Measurements from ENCODE around the gene C1QA.

Gene C1QA

DNA sequence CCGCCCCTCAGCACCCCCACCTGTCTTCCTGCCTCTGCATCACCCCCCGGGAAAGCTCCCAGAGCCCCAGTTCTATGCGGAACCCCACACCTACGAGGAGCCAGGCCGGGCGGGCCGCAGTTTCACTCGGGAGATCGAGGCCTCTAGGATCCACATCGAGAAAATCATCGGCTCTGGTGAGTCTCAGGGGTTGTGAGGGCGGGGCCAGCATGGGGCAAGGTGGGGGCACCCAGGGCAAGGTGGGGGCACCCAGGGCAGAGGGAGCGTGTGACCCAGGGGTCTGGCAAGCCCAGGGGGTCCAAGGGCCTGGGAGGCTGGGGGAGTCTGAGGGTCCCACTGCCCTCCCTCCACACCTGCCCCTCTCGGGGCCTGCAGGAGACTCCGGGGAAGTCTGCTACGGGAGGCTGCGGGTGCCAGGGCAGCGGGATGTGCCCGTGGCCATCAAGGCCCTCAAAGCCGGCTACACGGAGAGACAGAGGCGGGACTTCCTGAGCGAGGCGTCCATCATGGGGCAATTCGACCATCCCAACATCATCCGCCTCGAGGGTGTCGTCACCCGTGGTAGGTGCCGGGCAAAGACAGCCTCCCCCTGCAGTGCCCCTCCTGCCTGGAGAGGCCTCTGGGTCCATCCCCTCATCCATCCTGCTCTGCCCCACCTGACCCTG lies 39.0 kb upstream of the C1QA start:
- no peaks in the 10 kb centered on the region for H4K20me1 ChIP-seq (ENCODE audit: insufficient read depth)
- no peak overlapping the region for H3K4me3 ChIP-seq (IDR thresholded peaks at IDR 0.05; ENCODE audit: insufficient read depth, low read depth, low read length)
- H2AFZ ChIP-seq (ENCODE audit: low read depth) = no peak overlapping the region
- H3K27ac ChIP-seq = no peak overlapping the region
- H3K4me1 ChIP-seq (ENCODE audit: low read depth, poor library complexity, severe bottlenecking) = no peaks in the 10 kb centered on the region
- H3K79me2 ChIP-seq (ENCODE audit: insufficient read depth, low read depth) = no peaks in the 10 kb centered on the region
- TF ChIP-seq, protein P1, sequence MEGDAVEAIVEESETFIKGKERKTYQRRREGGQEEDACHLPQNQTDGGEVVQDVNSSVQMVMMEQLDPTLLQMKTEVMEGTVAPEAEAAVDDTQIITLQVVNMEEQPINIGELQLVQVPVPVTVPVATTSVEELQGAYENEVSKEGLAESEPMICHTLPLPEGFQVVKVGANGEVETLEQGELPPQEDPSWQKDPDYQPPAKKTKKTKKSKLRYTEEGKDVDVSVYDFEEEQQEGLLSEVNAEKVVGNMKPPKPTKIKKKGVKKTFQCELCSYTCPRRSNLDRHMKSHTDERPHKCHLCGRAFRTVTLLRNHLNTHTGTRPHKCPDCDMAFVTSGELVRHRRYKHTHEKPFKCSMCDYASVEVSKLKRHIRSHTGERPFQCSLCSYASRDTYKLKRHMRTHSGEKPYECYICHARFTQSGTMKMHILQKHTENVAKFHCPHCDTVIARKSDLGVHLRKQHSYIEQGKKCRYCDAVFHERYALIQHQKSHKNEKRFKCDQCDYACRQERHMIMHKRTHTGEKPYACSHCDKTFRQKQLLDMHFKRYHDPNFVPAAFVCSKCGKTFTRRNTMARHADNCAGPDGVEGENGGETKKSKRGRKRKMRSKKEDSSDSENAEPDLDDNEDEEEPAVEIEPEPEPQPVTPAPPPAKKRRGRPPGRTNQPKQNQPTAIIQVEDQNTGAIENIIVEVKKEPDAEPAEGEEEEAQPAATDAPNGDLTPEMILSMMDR (conservative IDR thresholded peaks at IDR 0.05; ENCODE audit: low read depth, low read length) = no peak
- no peaks in the 10 kb centered on the region for H3K36me3 ChIP-seq (ENCODE audit: insufficient read depth)
- no peak overlapping the region for H3K4me2 ChIP-seq
- H3K27me3 ChIP-seq (ENCODE audit: insufficient read depth, low read depth) = peaks cover 63% of the 10 kb centered on the region
- no peak overlapping the region for H3K9ac ChIP-seq

DNA sequence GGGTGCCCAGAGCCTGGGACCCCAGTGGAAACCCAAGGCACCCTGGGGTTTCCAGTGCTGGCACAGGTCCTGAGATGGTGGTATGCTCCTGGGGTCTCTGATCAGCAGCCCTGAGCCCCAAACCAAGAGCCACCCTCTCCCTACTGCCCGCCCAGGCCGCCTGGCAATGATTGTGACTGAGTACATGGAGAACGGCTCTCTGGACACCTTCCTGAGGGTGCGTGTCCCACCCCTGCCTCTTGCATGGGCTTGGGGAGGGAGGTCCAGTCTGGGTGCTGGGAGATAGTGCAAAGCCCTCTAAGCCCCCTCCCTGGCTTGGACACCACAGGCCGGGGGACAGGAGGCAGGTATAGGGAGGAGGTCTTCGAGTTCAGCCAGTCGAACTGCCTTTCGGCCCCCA lies 38.4 kb upstream of the C1QA start:
- Histone ChIP-seq H2AFZ (ENCODE audit: low read depth) (no peak overlapping the region), H3K27ac (no peak overlapping the region), H3K79me2 (ENCODE audit: insufficient read depth, low read depth) (no peaks in the 10 kb centered on the region), H3K36me3 (ENCODE audit: insufficient read depth) (no peaks in the 10 kb centered on the region), H4K20me1 (ENCODE audit: insufficient read depth) (no peaks in the 10 kb centered on the region), H3K4me1 (ENCODE audit: low read depth, poor library complexity, severe bottlenecking) (no peaks in the 10 kb centered on the region), H3K27me3 (ENCODE audit: insufficient read depth, low read depth) (peaks cover 62% of the 10 kb centered on the region), H3K4me3 (IDR thresholded peaks at IDR 0.05; ENCODE audit: insufficient read depth, low read depth, low read length) (no peak overlapping the region), H3K4me2 (no peak overlapping the region), H3K9ac (no peak overlapping the region)
- TF ChIP-seq, protein P1 (conservative IDR thresholded peaks at IDR 0.05; ENCODE audit: low read depth, low read length) = no peak

DNA sequence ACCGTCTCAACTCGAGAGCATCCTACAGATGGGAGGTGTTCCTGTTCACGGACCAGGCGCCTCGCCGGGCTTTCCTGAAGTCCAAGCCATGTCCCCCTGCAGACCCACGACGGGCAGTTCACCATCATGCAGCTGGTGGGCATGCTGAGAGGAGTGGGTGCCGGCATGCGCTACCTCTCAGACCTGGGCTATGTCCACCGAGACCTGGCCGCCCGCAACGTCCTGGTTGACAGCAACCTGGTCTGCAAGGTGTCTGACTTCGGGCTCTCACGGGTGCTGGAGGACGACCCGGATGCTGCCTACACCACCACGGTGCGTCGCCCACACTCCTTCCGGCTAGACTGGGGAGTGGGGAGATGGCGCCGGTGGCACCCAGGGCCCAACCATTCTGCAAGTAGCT lies 37.7 kb upstream of the C1QA start:
- Histone ChIP-seq H3K4me2 (no peak overlapping the region), H3K27me3 (ENCODE audit: insufficient read depth, low read depth) (peaks cover 61% of the 10 kb centered on the region), H2AFZ (ENCODE audit: low read depth) (no peak overlapping the region), H3K27ac (no peak overlapping the region), H3K36me3 (ENCODE audit: insufficient read depth) (no peaks in the 10 kb centered on the region), H4K20me1 (ENCODE audit: insufficient read depth) (no peaks in the 10 kb centered on the region), H3K4me1 (ENCODE audit: low read depth, poor library complexity, severe bottlenecking) (no peaks in the 10 kb centered on the region), H3K9ac (no peak overlapping the region), H3K4me3 (IDR thresholded peaks at IDR 0.05; ENCODE audit: insufficient read depth, low read depth, low read length) (no peak overlapping the region), H3K79me2 (ENCODE audit: insufficient read depth, low read depth) (no peaks in the 10 kb centered on the region)
- TF ChIP-seq, protein P1 (conservative IDR thresholded peaks at IDR 0.05; ENCODE audit: low read depth, low read length) = no peak

DNA sequence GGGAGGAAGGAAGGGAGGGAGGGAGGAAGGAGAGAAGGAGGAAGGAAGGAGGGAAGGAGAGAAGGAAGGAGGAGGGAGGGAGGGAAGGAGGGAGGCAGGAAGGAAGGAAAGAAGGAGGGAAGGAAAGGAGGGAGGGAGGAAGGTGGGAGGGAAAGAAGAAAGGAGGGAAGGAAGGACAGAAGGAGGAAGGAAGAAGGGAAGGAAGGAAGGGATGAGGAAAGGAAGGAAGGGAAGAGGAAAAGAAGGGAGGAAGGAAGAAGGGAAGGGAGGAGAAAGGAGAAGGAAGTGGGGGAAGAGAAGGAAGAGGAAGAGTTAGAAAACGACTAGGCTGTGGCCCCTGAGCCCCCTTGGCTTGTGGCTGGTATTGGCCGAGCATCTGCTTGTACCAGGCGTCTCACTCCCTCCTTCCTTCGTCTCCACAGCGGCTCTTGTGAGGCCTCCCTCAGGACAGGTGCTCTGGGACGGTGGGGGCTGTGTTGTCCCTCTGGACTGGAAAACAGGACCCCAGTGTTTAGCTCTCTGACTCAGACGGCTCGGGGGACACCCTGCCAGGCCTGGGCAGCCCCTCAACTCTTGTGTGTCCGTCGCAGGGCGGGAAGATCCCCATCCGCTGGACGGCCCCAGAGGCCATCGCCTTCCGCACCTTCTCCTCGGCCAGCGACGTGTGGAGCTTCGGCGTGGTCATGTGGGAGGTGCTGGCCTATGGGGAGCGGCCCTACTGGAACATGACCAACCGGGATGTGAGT lies 36.2 kb upstream of the C1QA start:
- H3K36me3 ChIP-seq (ENCODE audit: insufficient read depth) = no peaks in the 10 kb centered on the region
- no peak overlapping the region for H3K4me2 ChIP-seq
- H3K9ac ChIP-seq = no peak overlapping the region
- TF ChIP-seq, protein P1 (conservative IDR thresholded peaks at IDR 0.05; ENCODE audit: low read depth, low read length) = no peak
- H3K27me3 ChIP-seq (ENCODE audit: insufficient read depth, low read depth) = peaks cover 64% of the 10 kb centered on the region
- H3K27ac ChIP-seq = no peak overlapping the region
- H2AFZ ChIP-seq (ENCODE audit: low read depth) = no peak overlapping the region
- H4K20me1 ChIP-seq (ENCODE audit: insufficient read depth) = no peaks in the 10 kb centered on the region
- H3K4me1 ChIP-seq (ENCODE audit: low read depth, poor library complexity, severe bottlenecking) = no peaks in the 10 kb centered on the region
- no peak overlapping the region for H3K4me3 ChIP-seq (IDR thresholded peaks at IDR 0.05; ENCODE audit: insufficient read depth, low read depth, low read length)
- no peaks in the 10 kb centered on the region for H3K79me2 ChIP-seq (ENCODE audit: insufficient read depth, low read depth)
